H7 (cell line): ENCODE measurements around the gene DENND1A. TPM values are rescaled to one million over a fixed set of nuclear protein-coding genes. Genes with fewer than 3 reads are reported as not detected.

Source experiments
- DNase-seq: peaks from one replicate; pipeline ENCODE4 v3.0.0; 2012
- H3K27me3 ChIP-seq: 2 replicates; pipeline ENCODE4 v1.6.0; 2011; ENCODE audit warnings: mild to moderate bottlenecking, low read length; ENCODE audit not compliant: control insufficient read depth, insufficient read depth
- H3K36me3 ChIP-seq: replicated peaks from 2 replicates; pipeline ENCODE4 v1.5.1; 2011; ENCODE audit warnings: low read length; ENCODE audit not compliant: control insufficient read depth, insufficient read depth
- H3K4me3 ChIP-seq: 2 replicates; pipeline ENCODE4 v1.5.1; 2011; ENCODE audit warnings: low read depth, mild to moderate bottlenecking, control low read depth, low read length, moderate library complexity; ENCODE audit not compliant: insufficient read depth
- total RNA-seq: library from RNA; depleted of rRNA; stranded (reverse); fragments of >200 nt; shearing (Covaris generic); gene quantifications from 2 replicates; pipeline ENCODE4 v1.2.3, GENCODE V29; 2014

Gene DENND1A
- total RNA-seq, 1 experiment from 2014 or later, result 10.9 TPM

DNA sequence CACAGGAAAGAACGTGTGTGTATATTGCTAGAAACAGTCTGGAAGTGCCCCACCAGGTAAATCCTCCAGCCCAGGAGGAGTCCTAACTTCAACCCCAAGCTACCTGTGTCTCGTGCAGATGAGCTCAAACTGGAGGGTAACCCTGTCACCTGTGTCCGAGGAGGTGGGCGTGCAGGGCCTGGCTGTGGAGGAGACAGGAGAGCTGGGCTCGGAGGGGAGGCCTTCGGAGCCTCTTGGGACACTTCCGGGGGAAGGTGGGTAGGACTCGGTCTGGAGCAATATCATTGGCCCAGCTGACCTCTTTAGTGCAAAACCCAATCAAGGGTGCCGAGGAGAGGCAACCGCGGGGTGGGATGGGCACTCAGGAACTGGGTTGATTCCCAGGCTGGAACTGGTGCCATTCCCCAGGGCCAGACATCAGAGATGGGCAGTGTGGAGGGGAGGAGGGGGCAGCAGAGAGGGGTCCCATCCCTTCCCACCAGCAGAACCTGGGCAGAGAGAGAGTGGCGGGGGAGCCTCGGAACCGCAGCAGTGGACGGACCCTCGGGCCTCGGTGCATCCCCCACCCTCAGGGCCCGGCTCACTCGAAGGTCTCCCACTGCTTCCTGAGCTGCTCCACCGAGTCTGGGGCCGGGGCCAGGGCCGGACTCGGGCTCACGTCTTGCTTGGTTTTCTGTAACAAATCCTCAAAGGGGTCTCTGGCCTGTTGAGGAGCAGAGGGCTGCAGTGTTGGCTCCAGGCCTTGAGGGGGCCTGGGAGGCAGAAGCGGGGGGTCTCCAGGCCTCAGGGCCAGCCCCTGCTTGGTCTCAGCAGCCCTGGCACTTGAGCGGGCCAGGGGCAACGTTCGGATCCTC, 548.8 kb downstream of the DENND1A start:
- Histone ChIP-seq H3K36me3 (no peaks in the 10 kb centered on the region), H3K4me3 (no peak overlapping the region), H3K27me3 (no peaks in the 10 kb centered on the region)
- no peak for DNase-seq

DNA sequence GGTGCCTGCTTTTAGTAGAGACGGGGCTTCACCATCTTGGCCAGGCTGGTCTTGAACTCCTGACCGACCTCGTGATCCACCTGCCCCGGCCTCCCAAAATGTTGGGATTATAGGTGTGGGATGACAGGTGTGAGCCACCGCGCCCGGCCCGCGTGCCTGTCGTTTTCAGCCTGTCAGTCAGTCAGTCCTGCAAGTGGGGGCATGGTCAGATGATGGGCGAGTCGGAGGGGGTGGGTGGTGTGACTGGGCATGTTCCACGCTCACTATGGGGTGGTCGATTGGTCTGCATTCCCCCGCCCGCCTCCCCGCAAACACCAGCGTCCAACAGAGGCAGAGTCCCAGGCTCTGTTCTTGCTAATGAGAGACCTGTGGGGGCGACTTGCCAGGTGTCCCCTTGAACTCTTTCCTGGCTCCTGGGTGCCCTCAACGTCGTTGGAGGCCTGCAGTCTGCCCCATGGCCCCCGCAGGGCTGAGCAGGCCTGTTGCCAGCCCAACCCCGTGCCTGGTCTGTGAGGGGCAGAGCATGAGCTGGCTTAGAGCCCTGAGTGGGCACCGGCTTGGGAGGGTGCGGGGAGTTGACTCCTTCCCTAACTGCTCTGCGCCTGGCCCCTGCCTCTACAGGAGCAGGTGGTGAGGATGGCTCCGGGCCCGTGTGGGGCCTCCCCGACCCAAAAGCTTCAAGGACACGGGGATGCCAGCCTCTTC, 550.8 kb downstream of the DENND1A start:
- Histone ChIP-seq H3K4me3 (no peak overlapping the region), H3K36me3 (no peaks in the 10 kb centered on the region), H3K27me3 (no peaks in the 10 kb centered on the region)
- no peak for DNase-seq

DNA sequence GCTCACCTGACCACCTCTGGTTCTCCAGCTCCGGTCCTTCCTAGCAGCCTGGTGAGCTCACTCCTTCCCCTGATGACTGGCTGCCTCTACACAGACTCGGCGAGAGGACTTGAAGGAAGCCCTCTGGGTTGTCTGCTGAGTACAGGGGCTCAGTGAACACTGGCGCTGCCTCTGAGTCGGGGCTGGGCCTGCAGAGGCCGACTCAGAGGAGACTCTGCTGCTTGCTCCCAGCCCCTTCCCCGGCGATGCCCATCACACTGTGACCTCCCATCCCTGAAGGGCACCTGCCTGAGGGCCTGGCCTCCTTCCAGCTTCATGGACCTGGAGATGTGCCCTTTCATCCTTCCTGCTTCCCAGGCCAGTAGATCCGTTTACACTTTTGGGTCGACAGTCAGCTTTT, 551.9 kb downstream of the DENND1A start:
- Histone ChIP-seq H3K36me3 (no peaks in the 10 kb centered on the region), H3K27me3 (no peaks in the 10 kb centered on the region), H3K4me3 (no peak overlapping the region)
- DNase-seq, result no peak

DNA sequence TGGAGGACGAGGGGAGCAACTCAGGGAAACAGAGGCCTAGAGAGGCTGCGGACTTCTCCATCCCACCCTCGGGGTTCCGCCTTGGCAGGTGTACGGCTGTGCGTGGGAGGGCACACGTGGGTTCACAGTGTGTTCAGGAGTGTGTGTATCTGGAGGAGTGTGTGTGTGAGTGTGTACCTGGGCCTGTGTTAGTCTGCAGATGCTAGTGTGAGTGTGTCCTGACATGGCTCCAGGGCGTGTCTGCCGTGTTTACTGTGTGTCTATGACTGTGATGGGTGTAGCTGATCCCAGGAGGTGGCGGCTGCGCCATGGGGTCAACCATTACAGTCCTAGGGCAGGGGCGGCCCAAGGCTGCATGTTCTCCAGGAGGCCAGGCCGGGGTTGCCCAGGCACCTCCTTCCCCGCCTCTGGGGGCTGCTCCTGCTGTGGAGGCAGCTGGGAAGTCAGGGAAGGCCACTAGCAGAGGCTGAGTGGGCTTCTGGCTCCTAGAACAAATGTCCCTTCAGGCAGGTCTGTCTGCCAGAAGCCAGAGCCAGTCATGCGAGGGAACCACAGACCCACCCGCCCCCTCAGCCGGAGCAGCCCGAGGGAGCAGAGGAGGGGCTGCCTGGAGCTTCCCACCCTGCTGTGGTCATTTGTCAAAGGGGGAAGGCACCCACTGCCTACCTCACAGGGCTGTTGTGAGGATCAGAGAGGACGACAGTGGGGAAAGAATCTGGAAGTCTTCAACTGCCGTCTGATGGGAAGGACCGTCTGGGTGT, 552.5 kb downstream of the DENND1A start:
- DNase-seq, result no peak
- no peaks in the 10 kb centered on the region for H3K27me3 ChIP-seq
- no peak overlapping the region for H3K4me3 ChIP-seq
- no peaks in the 10 kb centered on the region for H3K36me3 ChIP-seq

DNA sequence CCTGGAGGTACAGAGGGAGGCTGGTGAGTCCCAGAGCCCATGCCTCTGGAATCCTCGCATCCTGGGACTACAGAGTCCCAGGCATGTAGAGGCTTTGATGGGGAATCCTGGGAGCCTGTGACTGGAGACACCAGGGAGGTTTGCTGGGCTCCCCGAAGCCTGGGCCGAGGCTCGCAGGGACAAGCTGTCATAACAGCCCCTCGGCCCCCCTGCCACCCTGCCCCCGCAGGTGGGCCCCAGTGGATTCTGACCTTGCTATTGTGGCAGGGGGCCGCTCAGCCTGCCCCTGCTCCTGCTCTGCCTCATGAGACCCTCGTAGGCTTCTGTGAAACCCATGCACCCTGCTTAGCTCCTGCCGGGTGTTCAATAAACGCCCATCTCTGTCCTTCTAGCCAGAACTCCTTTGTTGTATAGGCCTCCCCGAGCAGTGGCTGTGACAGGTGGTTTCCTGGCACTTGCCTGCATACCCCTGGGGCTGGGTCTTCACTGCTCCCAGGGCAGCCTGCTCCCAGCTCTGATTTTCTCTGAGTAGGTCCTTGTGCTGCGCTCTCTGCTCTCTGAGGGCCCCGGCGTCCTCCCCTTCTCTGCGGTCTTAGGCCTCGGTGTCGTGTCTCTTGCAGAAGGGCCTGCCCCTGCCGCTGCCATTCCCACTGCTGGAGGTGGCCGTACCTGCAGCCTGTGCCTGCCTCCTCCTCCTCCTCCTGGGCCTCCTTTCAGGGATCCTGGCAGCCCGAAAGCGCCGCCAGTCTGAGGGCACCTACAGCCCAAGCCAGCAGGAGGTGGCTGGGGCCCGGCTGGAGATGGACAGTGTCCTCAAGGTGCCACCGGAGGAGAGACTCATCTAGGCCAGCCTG, 553.5 kb downstream of the DENND1A start:
- Histone ChIP-seq H3K36me3 (no peaks in the 10 kb centered on the region), H3K4me3 (no peak overlapping the region), H3K27me3 (no peaks in the 10 kb centered on the region)
- DNase-seq, result no peak

DNA sequence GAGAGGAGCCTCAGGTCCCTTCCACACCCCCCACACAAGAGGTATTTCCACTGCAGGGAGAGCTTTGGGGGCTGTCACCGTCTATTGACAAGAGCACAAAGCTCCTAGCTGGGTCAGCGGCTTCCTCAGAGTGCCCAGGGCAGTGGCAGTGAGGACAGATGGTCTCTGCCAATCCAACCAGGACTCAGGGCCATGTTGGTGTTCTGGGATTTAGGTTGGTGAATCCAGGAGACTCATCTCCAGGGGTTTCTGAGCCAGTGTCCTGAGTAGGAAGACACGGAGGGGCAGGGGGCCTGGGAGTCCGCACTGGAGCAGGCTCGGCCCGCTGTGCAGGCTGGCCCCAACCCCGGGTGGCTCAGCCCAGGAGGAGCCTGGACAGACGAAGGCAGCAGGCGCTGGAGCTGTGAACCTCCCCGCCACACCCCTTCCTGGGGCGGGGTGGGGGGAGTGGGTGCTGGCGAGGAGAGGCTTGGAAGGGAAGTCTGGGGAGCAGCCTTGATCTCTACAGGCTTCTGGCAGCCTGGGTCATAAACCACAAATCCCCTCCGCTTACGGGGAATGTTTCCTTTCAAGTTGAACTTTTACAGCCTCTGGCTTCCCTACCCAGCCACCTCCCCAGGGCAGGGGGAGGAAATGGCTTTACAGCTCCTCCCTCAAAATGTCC, 554.3 kb downstream of the DENND1A start:
- no peaks in the 10 kb centered on the region for H3K27me3 ChIP-seq
- no peak overlapping the region for H3K4me3 ChIP-seq
- DNase-seq, result peak; percentile 79
- H3K36me3 ChIP-seq, result no peaks in the 10 kb centered on the region

DNA sequence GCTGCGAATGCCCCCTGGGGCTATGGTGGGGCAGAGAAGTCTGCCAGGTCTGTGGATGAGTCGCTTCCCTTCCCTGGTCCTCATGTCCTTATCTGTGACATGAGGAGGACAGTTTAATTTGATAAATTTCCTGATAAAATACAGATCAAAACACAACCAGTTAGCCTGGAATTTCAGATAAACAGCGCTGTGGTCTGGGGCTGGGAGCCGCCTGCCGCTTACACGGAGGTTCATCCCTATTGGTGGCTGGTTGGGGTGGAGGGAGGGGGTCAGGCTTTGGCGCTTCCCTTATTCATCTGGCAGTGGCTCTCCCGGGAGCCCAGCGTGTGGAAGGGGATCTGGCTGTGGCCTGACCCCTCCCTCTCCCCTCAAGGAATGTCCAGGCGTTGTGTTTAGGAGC, 556.0 kb downstream of the DENND1A start:
- no peaks in the 10 kb centered on the region for H3K27me3 ChIP-seq
- no peaks in the 10 kb centered on the region for H3K36me3 ChIP-seq
- H3K4me3 ChIP-seq, result no peak overlapping the region
- DNase-seq, result peak; percentile 95

DNA sequence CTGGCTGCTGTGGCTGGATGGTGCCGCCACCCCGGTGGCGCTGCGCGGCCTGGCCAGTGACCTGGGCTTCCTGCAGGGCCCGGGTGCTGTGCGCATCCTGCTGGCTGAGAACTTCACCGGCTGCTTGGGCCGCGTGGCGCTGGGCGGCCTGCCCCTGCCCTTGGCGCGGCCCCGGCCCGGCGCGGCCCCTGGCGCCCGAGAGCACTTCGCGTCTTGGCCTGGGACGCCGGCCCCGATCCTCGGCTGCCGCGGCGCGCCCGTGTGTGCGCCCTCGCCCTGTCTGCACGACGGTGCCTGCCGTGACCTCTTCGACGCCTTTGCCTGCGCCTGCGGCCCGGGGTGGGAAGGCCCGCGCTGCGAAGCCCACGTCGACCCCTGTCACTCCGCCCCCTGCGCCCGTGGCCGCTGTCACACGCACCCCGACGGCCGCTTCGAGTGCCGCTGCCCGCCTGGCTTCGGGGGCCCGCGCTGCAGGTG, 556.4 kb downstream of the DENND1A start:
- Histone ChIP-seq H3K4me3 (no peak overlapping the region), H3K27me3 (no peaks in the 10 kb centered on the region), H3K36me3 (no peaks in the 10 kb centered on the region)
- DNase-seq, result peak; percentile 77

DNA sequence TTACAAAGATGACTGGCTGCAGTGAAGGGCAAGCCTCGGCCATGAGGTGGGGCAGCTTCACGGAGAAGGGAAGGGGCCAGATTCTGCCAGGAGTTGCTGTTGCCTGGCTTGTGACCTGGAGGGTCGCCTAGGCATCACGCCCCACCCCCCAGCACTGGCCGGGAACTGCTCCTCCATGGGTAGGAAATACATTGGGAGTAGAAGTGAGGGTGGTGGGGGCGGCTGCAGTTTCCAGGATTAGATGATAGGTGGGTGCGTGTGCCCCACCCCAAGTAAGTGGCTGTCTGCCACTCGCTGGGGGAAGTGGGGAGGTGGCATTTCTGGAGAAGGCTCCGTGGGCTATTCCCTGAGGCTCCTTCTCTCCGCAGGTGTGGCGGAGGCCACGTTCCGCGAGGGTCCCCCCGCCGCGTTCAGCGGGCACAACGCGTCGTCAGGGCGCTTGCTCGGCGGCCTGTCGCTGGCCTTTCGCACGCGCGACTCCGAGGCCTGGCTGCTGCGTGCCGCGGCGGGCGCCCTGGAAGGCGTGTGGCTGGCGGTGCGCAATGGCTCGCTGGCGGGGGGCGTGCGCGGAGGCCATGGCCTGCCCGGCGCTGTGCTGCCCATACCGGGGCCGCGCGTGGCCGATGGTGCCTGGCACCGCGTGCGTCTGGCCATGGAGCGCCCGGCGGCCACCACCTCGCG, 557.0 kb downstream of the DENND1A start:
- H3K4me3 ChIP-seq, result no peak overlapping the region

DNA sequence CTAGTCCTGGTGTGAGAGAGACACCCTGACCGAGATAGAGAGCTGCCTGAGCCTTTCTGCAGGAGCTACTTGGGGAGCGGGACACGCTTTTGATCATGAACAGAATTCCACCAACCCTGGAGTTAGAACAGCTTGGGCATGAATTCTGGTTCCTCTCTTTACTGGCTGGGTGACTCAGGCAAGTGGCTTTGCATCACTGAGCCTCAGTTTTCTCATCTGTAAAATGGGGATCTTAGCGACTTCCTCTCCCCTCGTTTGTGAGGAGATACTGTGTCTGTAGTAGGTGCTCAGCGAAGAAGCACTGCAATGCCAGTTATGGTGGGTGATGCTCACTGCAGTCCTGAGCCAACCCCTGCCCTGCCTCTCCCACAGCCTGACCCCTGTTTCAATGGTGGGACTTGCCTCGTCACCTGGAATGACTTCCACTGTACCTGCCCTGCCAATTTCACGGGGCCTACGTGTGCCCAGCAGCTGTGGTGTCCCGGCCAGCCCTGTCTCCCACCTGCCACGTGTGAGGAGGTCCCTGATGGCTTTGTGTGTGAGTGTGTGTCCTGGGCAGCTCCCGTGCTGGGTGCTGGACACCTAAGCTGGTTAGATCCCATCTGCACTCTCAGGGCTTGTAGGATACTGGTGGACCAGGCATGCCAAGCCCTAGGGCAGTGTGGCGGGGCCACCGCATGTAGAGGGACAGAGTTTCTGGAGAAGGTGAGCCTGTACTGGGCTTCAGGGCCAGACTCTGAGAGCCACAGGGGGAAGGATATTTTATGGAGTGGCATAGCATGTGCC, 557.9 kb downstream of the DENND1A start:
- Histone ChIP-seq H3K4me3 (no peak overlapping the region), H3K27me3 (no peaks in the 10 kb centered on the region), H3K36me3 (no peaks in the 10 kb centered on the region)
- DNase-seq, result no peak

More for the DNA sequence above, 557.0 kb downstream of the DENND1A start:
- DNase-seq, result no peak
- Histone ChIP-seq H3K36me3 (no peaks in the 10 kb centered on the region), H3K27me3 (no peaks in the 10 kb centered on the region)

DNA sequence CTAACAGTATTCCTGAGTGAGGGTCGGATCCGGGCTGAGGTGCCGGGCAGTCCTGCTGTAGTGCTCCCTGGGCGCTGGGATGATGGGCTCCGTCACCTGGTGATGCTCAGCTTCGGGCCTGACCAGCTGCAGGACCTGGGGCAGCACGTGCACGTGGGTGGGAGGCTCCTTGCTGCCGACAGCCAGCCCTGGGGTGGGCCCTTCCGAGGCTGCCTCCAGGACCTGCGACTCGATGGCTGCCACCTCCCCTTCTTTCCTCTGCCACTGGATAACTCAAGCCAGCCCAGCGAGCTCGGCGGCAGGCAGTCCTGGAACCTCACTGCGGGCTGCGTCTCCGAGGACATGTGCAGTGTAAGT, 558.7 kb downstream of the DENND1A start:
- H3K4me3 ChIP-seq, result no peak overlapping the region
- no peaks in the 10 kb centered on the region for H3K36me3 ChIP-seq
- no peaks in the 10 kb centered on the region for H3K27me3 ChIP-seq
- DNase-seq, result no peak

DNA sequence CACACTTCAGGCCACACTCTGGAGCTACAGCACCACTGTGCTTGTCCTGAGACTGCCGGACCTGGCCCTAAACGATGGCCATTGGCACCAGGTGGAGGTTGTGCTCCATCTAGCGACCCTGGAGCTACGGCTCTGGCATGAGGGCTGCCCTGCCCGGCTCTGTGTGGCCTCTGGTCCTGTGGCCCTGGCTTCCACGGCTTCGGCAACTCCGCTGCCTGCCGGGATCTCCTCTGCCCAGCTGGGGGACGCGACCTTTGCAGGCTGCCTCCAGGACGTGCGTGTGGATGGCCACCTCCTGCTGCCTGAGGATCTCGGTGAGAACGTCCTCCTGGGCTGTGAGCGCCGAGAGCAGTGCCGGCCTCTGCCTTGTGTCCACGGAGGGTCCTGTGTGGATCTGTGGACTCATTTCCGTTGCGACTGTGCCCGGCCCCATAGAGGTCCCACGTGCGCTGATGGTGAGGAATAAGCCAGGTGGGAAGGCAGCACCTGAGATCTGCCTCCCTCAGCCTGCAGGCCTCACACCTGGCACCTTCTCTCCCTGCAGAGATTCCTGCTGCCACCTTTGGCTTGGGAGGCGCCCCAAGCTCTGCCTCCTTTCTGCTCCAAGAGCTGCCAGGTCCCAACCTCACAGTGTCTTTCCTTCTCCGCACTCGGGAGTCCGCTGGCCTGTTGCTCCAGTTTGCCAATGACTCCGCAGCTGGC, 559.2 kb downstream of the DENND1A start:
- Histone ChIP-seq H3K36me3 (no peaks in the 10 kb centered on the region), H3K4me3 (no peak overlapping the region), H3K27me3 (no peaks in the 10 kb centered on the region)
- DNase-seq, result peak; percentile 57
